H54 (cell line): ENCODE results near the gene SVEP1.
A peak's percentile ranks its signal among the peaks of the same experiment; 100 is the strongest.
"Not testable (repeated sequence)": the region's sequence is repeated elsewhere in the genome, so short reads cannot be mapped to it uniquely, and the experiment has no call there.

Source experiments
- DNase-seq: peaks from one replicate; pipeline ENCODE4 v3.0.0; 2011; ENCODE audit warnings: low spot score, mixed read lengths; ENCODE audit not compliant: insufficient read length
- FAIRE-seq: peaks from 3 replicates; lab custom pipeline; 2011; peaks lifted over from hg19 to GRCh38; lab: Jason Lieb, UNC
- POLR2A ChIP-seq: IDR thresholded peaks from 2 replicates; pipeline ENCODE4 v1.6.1; 2011; ENCODE audit warnings: low read depth, mild to moderate bottlenecking, low read length

Gene SVEP1

GRCh38 chr9:110432253-110432652, 147.3 kb downstream of the SVEP1 start:
- TF ChIP-seq POLR2A: no peak
- DNase-seq (no peak), FAIRE-seq (no peak)

GRCh38 chr9:110429453-110429852, 150.1 kb downstream of the SVEP1 start:
- TF ChIP-seq POLR2A: no peak
- no peak for FAIRE-seq

DNA sequence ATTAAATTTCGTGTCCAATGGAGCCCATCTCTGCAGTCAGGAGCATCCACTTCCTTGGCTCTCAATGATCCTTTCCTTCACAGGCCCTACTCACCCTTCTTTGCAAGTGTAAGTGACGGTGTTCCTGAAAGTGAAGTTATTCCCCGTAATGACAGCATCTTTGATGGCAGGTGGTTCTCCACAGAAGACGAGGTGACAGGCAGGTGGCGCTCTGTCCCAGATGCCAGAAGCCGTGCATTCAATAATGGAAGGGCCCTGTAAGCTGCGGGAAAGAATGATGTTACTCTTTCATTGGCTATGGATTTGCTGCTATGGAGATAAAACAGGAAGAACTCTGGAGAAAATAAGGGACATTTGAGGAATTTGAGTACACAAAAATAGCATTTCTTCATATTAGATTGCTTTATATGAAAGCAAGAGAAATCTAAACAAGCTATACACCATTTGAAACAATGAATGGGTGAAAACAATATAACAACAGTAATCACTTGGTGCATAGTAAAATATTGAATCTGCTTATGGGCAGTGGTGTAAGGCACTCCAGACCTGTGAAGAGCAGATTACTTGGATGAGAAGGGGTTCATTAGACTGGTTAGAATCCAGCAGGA, 151.9 kb downstream of the SVEP1 start:
- DNase-seq (no peak), FAIRE-seq (peak; percentile 83)
- TF ChIP-seq POLR2A: no peak

More at GRCh38 chr9:110429453-110429852, 150.1 kb downstream of the SVEP1 start:
- no peak for DNase-seq

GRCh38 chr9:110426052-110426709, 153.4 kb downstream of the SVEP1 start:
- FAIRE-seq (peak; percentile 62), DNase-seq (no peak)
- no peak for TF ChIP-seq POLR2A

- FAIRE-seq (no peak), DNase-seq (no peak)
- no peak for TF ChIP-seq POLR2A
Measured at GRCh38 chr9:110414471-110414870, 165.1 kb downstream of the SVEP1 start.

GRCh38 chr9:110410961-110411360, 168.6 kb downstream of the SVEP1 start:
- DNase-seq: no peak
- FAIRE-seq: no peak
- TF ChIP-seq POLR2A: no peak

DNA sequence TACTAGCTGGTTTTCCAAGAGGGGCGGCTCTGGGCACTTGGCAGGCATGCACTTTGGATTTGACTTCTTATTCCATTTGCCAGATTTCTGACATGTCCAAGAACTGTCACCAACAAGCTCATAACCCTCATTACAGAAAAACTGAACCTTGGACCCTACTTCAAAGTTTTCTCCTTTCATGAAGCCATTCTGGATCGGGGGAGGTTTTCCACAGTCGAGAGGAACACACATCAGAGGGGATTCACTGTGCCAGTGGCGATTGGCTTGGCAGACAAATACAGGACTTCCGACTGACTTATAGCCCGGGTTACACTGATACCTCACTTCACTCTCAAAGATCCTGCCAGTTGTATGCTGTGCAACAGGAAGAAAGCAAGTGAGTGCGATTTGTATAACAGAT, 170.9 kb downstream of the SVEP1 start:
- no peak for TF ChIP-seq POLR2A
- DNase-seq (no peak), FAIRE-seq (no peak)

DNA sequence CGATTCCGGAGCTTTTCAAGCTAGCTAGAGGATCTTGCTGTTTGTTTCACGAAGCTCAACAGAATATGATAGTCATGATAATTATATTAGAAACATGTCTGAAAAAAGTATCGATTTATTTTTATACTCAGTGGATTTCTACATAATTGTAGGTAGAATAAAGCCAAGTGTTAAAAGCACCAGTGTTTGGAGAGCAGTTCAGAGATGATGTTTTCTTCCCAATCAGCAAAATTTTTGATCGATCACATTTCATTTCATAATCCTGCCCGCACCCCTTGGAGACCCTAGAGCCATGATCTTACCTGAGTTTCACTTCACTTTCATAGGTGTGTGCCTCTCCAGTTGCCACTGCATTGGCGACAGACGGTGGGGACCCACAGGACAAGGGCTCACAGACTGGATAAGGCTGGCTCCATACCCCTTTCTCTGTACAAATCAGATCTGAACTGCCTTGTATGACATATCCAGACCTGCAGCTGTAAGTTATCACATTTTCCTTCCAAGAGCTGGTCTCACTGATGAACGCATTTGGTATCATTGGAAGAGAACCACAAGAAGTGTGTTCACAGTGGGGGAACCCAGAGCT, 173.6 kb downstream of the SVEP1 start:
- DNase-seq (no peak), FAIRE-seq (no peak)
- TF ChIP-seq POLR2A: no peak

DNA sequence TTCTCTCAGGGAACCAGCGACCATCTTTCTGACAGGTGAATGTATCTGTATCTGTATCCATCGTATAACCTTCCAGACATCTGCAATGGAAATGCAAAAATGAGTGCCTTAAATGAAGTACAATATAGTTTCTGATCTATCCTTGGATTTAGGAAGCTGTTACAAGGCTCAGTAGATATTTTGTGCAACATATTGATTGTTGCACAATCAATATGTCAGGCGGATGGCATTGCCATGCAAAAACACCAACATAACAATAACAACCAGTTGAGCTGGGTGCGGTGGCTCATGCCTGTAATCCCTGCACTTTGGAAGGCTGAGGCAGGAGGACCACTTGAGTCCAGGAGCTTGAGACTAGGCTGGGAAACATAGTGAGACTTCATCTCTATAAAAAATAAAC, 175.1 kb downstream of the SVEP1 start:
- no peak for TF ChIP-seq POLR2A
- no peak for FAIRE-seq

DNA sequence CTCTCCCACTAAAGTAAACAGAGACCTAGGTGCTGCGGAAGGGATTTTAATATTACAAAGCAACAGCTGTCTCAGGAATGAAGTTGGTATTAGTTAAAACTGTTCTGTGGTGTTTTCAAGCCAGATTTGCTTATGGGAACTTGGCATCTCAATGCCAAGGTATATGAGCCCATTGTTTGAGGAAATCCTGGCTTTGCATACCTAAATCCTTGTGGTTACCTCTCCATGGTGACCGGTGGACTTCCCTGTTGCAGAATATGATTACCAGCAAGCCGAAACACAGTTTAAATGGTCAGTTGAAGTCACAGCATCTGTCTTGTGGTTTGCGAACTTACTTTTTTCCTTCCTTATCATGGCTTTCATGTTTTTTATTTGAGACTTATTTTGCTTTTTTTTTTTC, 179.6 kb downstream of the SVEP1 start:
- no peak for FAIRE-seq
- no peak for TF ChIP-seq POLR2A

More for the DNA sequence above, 175.1 kb downstream of the SVEP1 start:
- DNase-seq: no peak

DNA sequence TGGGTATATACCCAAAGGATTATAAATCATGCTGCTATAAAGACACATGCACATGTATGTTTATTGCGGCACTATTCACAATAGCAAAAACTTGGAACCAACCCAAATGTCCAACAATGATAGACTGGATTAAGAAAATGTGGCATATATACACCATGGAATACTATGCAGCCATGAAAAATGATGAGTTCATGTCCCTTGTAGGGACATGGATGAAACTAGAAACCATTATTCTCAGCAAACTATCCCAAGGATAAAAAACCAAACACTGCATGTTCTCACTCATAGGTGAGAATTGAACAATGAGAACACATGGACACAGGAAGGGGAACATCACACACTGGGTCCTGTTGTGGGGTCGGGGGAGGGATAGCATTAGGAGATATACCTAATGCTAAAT, 180.5 kb downstream of the SVEP1 start:
- DNase-seq, FAIRE-seq: not testable (repeated sequence)

More for the DNA sequence above, 179.6 kb downstream of the SVEP1 start:
- no peak for DNase-seq

DNA sequence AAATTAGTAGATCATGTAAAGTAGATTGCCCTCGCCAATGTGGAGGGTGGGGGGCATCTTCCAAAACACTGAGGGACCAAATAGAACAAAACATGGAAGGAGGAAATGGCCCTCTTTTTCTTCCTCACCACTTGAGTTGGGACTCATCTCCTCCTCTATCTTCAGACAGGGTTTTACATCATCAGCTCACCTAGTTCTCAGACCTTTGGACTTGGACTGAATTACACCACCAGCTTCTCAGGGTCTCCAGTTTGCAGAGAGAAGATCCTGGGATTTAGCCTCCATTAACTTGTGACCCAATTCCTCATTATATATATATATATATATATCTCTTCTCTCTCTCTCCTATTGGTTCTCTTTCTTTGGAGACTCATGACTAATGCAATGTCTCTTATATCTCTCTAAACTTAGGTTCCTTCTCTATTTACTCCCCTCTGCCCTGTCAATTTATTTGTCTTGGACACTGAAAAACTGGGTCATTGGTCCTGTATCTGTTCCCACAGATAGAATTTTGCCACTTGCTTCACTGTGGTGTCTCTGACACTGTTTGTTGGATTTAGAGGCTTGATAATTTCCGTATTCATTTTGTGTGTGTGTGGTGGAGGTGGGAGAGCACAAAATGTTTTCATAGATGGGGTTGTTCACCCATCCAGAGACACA, 187.6 kb downstream of the SVEP1 start:
- no peak for DNase-seq
- TF ChIP-seq POLR2A: no peak
- no peak for FAIRE-seq

DNA sequence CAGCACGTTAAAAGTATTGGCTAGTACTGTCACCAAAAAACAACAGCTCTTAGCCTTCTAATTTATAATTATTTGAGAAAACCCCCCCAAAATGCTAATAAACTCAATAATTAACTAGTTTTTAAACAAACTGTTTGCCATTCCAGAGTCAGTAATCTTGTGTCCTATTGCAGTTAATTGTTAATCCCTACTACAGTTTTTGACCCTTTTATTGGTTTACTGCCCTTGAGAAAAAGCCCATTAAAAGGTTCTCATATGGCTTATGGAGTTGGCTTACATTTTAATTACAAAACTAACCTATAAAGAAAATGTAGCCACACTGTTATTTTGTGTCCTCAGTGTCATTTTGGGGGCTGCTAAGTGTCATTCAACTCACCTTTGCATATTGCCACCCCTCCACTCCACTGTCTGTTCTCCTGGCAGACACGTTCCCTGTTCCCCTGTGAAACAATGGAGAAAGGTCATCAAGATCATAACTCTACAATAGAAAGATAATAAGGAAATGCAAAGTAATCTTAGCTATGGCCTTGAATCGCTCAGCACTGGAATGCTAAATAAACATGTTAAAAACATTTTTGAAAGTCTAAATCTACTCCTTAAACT, 190.3 kb downstream of the SVEP1 start:
- no peak for TF ChIP-seq POLR2A
- FAIRE-seq (no peak), DNase-seq (no peak)

DNA sequence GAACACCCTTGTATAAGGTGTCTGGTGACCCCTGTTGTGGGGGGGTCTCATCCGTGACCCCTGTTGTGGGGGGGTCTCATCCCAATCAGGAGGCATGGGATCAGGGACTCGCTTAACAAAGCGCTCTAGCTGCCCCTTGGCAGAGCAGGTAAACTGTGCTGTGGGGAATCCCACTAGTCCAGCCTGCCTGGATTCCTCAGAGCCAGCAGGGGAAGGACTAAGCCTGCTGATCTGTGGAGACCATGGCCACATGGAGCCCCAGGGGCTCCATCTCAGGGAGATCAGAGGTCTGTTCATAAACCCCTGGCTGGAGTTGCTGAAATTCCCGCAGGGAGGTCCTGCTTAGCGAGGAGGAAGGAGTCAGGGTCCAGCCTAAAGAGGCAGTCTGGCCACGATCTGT, 196.1 kb downstream of the SVEP1 start:
- no peak for TF ChIP-seq POLR2A
- no peak for DNase-seq
- no peak for FAIRE-seq
